Frontal cortex (tissue), 4 donors: ENCODE measurements around the gene NOTCH1. TPM values are rescaled to one million over a fixed set of nuclear protein-coding genes. Genes with fewer than 3 reads are reported as not detected.

ENCODE experiments used
- DNase-seq, 2 donors: peaks; one replicate each; pipeline ENCODE4 v3.0.0; 2012; ENCODE audit warnings: low spot score in 2 of 2
- FAIRE-seq: peaks from 2 replicates; lab custom pipeline; 2012; peaks lifted over from hg19 to GRCh38; lab: Jason Lieb, UNC
- small RNA-seq: library from RNA; depleted of rRNA; stranded (forward); fragments of <200 nt; gene quantifications from one replicate; pipeline ENCODE3, GENCODE V24; 2014
- total RNA-seq: library from RNA; depleted of rRNA; stranded (reverse); fragments of >200 nt; gene quantifications from one replicate; pipeline ENCODE4 v1.2.3, GENCODE V29; 2014
- donor health status: control.
- donor health status: control.
- donor health status: control.

Gene NOTCH1
- total RNA-seq, 1 donor from 2014 or later = 15.9 TPM

- FAIRE-seq = no peak
- no peak for DNase-seq
Observed at GRCh38 chr9:136455043-136456002, 90.5 kb downstream of the NOTCH1 start.

DNA sequence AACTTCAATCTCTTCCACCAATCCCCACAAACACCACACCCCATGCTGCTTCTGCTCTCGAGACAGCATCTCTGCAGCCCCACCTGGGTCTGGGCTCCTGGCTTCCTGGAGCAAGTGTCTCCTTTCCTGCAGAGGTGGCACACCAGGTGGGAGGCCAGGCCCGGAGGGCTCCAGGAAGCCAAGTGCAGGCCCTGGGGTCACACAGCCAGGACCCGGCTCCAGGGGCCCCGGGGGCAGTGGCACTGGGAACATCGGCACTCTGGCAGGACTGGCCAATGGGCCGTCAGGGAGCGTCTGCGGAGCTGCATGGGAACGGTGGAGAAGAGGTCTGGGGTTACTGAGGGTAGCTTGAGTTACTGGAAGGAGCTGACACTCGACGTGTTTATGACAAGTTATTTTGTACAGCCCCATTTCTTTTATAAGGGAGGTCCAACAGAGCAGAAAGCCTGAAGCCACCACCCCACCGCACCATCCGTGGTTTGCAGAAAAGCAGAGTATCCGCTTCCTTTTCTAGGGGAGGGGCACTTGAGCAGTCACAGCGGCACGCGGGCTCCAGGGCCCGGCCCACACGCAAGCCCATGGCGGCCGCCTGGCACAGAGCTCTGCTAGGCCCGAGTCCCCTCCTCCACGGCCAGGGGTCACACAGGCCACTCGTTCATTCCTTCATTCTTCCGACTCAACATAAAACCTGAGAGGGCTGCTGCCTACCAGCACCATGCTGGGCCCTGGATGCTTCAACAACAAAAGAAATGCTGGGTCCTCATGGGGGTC is 91.6 kb downstream of the NOTCH1 start:
- DNase-seq = no peak
- no peak for FAIRE-seq

GRCh38 chr9:136453326-136453725 is 92.5 kb downstream of the NOTCH1 start:
- FAIRE-seq (no peak), DNase-seq (no peak)

DNA sequence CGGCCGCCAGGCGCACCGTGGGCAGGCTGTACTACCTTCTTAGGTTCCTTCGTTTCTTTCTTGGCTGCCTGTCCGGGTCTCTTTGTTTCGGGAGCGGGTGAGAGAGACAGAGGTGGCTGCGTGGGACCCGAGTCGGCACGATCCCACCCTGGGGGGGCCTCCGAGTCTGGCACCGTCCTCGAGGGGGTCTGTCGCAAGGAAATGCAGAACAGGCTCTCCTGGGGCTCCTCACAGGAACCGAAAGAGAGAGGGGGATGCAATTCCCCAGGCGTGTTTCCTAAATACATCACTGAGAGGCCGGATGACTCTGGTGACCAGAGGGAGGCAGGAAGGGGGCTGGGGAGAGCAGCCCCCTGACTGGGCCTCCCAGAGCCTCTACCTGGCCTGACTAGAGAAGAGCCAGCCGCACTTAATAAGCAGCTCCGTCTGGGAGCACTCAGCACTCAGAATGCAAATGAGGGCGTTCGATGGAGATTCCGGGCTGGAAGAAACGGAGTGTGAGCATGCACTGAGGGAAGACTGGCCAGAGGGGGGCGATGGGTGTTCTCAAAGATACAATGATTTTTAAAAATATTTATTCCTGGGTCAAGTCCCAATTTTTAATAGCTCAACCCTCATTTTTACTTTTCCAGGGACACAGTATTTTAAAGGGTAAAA is 94.5 kb downstream of the NOTCH1 start:
- no peak for FAIRE-seq
- DNase-seq = no peak

DNA sequence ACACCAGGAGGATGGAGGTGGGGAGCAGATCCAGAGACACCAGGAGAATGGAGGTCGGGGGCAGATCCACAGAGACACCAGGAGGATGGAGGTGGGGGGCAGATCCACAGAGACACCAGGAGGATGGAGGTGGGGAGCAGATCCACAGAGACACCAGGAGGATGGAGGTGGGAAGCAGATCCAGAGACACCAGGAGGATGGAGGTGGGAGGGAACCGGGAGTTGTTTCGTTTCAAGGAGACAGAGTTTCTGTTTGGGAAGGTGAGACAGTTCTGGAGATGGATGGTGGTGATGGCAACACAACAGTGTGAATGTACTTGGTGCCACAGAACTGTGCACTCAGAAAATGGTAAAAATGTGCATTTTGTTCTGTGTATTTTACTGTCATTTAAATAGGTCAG is 97.2 kb downstream of the NOTCH1 start:
- FAIRE-seq (no peak), DNase-seq (no peak)

GRCh38 chr9:136447173-136447778 is 98.6 kb downstream of the NOTCH1 start:
- FAIRE-seq = no peak
- DNase-seq = no peak

- no peak for DNase-seq
- FAIRE-seq = no peak
Observed at GRCh38 chr9:136445799-136446198, 100.0 kb downstream of the NOTCH1 start.

Small RNA genes lying within 50 kb of the gene (small RNA-seq; reads per million reads assigned to genes)
- not detected for gene MIR4673
- gene MIR4674 = not detected

Other genes starting within 250 kb of the NOTCH1 start
- 0.41 TPM for gene CCDC187, start 242.0 kb downstream of the NOTCH1 start, total RNA-seq
- 71.7 TPM for gene GPSM1, start 218.5 kb downstream of the NOTCH1 start, total RNA-seq
- 9.0 TPM for gene DNLZ, start 182.3 kb downstream of the NOTCH1 start, total RNA-seq
- gene CARD9, start 172.4 kb downstream of the NOTCH1 start, total RNA-seq = 0.41 TPM
- gene SNAPC4, start 145.9 kb downstream of the NOTCH1 start, total RNA-seq = 5.7 TPM
- 20.0 TPM for gene ENTR1, start 135.4 kb downstream of the NOTCH1 start, total RNA-seq
- 26.1 TPM for gene PMPCA, start 135.4 kb downstream of the NOTCH1 start, total RNA-seq
- gene INPP5E, start 106.2 kb downstream of the NOTCH1 start, total RNA-seq = 10.2 TPM
- 9.0 TPM for gene SEC16A, start 63.0 kb downstream of the NOTCH1 start, total RNA-seq
- 12.6 TPM for gene EGFL7, start 116.9 kb upstream of the NOTCH1 start, total RNA-seq
- 1.2 TPM for gene AGPAT2, start 141.4 kb upstream of the NOTCH1 start, total RNA-seq
- gene DIPK1B, start 166.5 kb upstream of the NOTCH1 start, total RNA-seq = 26.9 TPM
- gene LCN10, start 196.9 kb upstream of the NOTCH1 start, total RNA-seq = not detected
- gene LCN6, start 202.5 kb upstream of the NOTCH1 start, total RNA-seq = not detected
- not detected for gene LCN8, start 212.2 kb upstream of the NOTCH1 start, total RNA-seq
- not detected for gene LCN15, start 218.5 kb upstream of the NOTCH1 start, total RNA-seq
- gene TMEM141, start 245.3 kb upstream of the NOTCH1 start, total RNA-seq = 17.1 TPM